Measurements from ENCODE around the gene CHRM5.

DNA sequence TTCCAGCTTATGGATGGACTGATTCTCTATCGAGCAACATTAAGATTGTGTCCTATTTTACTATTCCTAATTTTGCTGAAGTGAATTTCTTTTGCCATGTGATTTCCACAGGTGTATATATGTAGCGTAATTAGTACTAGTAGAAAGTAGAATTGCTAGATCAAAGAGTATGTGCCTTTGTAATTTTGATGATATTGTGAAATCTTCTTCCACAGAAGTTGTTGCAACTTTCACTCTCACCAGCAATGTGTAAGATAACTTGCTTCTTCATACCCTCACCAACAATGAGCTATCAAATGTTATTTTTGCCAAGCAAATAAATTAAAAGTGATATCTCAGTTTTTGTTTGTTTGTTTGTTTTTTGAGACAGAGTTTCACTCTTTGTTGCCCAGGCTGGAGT is 139.0 kb downstream of the CHRM5 start:
- TF ChIP-seq, protein P1, sequence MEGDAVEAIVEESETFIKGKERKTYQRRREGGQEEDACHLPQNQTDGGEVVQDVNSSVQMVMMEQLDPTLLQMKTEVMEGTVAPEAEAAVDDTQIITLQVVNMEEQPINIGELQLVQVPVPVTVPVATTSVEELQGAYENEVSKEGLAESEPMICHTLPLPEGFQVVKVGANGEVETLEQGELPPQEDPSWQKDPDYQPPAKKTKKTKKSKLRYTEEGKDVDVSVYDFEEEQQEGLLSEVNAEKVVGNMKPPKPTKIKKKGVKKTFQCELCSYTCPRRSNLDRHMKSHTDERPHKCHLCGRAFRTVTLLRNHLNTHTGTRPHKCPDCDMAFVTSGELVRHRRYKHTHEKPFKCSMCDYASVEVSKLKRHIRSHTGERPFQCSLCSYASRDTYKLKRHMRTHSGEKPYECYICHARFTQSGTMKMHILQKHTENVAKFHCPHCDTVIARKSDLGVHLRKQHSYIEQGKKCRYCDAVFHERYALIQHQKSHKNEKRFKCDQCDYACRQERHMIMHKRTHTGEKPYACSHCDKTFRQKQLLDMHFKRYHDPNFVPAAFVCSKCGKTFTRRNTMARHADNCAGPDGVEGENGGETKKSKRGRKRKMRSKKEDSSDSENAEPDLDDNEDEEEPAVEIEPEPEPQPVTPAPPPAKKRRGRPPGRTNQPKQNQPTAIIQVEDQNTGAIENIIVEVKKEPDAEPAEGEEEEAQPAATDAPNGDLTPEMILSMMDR (IDR thresholded peaks at IDR 0.05): no peak
- no peak for TF ChIP-seq POLR2A (IDR thresholded peaks at IDR 0.05)
